ENCODE measurements around the gene TATDN2.

DNA sequence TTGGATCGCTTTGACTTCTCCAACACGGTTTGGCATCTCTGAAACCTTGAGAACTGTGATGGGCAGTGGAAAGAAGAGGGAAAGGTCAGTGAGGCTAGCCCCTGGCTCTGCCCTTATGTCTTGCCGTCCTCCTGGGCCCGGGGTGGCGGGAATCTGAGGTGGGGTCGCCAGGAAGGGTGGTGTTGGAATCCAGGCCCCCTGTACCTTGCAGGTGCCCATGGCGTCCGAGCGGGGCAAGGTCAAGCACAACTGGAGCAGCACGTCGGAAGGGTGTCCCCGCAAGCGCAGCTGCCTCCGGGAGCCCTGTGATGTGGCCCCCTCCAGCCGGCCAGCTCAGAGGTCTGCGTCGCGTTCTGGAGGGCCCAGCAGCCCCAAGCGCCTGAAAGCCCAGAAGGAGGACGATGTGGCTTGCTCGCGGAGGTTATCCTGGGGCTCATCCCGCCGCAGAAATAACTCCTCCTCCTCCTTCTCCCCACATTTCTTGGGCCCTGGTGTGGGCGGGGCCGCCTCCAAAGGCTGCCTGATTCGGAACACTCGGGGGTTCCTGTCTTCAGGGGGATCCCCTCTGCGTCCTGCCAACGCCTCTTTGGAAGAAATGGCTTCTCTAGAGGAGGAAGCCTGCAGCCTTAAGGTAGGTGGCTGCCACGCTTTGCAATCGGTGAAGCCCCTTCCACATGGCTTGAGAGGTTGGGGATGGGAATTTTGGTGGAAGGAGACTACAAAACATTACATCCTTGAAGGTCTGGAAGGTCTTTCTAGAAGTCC lies 907 bp downstream of the TATDN2 start:
- TF ChIP-seq EZH2 (IDR thresholded peaks at IDR 0.05; ENCODE audit: low read depth, unreplicated experiment) (no peak), CREB1 (CRISPR knock-in tag; IDR thresholded peaks at IDR 0.05; ENCODE audit: low read depth) (no peak), POLR2AphosphoS5 (IDR thresholded peaks at IDR 0.05; ENCODE audit: low read depth) (no peak), EZH2phosphoT487 (IDR thresholded peaks at IDR 0.05; ENCODE audit: unreplicated experiment) (no peak), NANOG (IDR thresholded peaks at IDR 0.05; ENCODE audit: borderline replicate concordance) (no peak)
- TF ChIP-seq, protein P1, sequence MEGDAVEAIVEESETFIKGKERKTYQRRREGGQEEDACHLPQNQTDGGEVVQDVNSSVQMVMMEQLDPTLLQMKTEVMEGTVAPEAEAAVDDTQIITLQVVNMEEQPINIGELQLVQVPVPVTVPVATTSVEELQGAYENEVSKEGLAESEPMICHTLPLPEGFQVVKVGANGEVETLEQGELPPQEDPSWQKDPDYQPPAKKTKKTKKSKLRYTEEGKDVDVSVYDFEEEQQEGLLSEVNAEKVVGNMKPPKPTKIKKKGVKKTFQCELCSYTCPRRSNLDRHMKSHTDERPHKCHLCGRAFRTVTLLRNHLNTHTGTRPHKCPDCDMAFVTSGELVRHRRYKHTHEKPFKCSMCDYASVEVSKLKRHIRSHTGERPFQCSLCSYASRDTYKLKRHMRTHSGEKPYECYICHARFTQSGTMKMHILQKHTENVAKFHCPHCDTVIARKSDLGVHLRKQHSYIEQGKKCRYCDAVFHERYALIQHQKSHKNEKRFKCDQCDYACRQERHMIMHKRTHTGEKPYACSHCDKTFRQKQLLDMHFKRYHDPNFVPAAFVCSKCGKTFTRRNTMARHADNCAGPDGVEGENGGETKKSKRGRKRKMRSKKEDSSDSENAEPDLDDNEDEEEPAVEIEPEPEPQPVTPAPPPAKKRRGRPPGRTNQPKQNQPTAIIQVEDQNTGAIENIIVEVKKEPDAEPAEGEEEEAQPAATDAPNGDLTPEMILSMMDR (conservative IDR thresholded peaks at IDR 0.05; ENCODE audit: low read depth in 2 of 2) = no peak

All from GM23338 (cell line).